ENCODE measurements around the gene AKAP6.

Gene AKAP6

DNA sequence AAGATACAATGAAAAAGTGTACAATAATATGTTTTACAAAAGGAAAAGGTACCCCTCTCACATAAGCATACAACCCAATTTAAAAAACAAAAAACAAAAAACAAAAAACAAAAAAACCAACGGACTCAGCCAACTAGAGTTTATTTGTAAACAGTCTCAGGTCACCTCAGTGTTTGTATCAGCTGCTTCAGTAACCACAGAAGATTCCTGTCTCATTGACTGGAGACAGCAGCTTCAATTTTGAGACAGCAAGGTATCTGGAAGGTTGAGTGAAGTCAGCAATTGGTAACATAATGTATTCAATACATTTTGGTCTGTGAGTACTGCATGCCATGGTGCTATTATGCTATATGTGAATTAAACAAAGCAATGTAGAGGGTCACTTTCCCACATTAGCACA lies 201.7 kb downstream of the AKAP6 start:
- DNase-seq (ENCODE audit: low read depth, low spot score), result no peak

DNA sequence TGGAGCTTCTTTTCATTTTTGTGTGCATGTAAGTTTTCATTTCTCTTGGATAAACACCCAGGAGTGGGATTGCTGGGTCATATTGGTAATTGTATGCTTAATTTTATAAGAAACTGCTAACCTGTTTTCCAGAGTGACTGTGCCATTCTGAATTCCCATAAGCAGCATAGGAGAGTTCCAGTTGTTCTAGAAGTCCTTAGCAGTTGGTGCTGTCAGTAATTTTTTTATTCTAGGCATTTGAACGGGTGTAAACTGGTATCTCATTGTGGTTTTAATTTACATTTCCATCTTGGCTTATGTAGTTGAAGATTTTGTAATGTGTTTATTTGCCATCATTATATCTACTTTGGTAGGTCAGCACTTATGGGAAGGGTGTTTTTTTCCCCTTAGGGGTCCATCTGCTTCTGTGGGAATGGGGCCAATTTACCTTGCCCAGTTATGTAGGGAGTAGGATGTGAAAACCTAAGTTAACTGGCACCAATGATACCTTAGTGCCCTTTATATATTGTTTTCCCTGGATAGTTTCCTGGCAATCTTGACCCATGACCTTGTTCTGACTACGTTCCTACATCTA lies 202.9 kb downstream of the AKAP6 start:
- no peak for DNase-seq (ENCODE audit: low read depth, low spot score)

DNA sequence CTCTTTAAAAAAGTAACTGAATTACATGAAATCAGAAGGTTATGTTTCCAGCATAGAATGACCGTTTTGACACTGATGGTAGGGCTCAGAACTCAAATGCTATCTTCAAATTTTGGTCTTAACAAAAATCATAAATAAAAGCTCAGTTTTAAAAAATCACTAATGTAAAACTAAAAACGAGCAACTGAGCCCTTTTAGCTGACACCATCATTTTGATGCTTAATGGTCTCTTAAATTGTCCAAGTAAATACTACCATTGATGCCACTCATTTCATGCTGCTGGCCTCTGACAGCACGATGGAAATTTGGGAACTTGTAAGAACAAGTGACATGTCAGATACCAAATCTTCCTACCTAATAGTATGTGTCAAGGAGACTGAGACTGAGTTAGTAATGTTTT lies 205.0 kb downstream of the AKAP6 start:
- DNase-seq (ENCODE audit: low read depth, low spot score), result no peak

DNA sequence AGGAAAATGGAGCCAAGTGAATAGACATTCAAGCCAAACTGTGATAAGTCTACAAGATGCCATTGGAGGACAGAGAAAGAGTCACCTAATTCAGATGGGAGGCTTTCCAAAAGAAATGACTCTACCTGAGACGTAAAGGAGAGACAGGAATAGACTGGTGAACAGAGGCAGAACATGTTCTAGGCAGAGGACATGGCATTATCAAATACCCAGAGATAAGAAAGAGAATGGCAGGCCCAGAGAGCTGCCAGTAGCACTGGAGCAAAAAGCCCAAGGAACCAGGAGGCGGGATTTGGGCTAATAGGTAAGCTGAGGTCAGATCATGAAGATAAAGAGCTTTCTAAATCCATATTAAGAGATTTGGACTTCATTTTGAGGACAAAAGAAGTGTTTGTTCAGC lies 207.1 kb downstream of the AKAP6 start:
- no peak for DNase-seq (ENCODE audit: low read depth, low spot score)

DNA sequence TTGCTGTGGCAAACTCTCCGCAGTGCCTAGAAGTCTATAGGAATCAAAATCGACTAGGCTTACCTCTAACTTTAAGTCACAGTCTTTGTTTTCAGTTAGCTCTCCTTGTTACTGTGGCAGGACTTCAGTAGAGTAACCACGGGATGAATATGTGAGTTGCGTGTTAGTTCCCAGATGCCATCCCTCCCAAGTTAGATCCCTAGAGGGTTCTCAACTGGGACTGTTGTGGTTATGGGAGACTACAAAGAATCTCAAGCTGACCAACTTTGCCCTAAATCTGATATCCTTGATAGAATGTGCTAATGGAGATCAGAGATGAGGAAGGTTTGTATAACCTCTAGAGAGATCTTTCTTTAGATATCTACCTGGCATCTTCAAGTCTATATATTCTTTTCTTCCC lies 208.1 kb downstream of the AKAP6 start:
- no peak for DNase-seq (ENCODE audit: low read depth, low spot score)

DNA sequence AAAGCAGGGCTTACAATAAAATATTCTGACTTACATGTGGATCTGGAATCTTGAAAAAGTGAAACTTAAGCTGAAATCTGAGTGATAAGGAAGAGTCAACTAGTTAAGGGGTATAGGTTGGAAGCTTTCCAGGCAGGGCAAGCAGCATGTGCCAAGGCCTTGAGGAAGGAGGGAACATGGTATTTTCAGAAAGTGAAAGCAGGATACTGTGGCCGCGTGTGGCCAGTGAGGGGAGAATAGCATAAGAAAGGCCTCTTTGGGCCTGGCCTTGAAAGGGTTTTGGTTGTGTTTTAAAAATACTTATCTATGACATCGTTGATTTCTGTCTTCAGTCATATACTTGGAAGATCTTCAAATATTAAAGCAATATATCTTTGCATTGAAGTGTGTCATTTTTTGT lies 213.4 kb downstream of the AKAP6 start:
- no peak for DNase-seq (ENCODE audit: low read depth, low spot score)

DNA sequence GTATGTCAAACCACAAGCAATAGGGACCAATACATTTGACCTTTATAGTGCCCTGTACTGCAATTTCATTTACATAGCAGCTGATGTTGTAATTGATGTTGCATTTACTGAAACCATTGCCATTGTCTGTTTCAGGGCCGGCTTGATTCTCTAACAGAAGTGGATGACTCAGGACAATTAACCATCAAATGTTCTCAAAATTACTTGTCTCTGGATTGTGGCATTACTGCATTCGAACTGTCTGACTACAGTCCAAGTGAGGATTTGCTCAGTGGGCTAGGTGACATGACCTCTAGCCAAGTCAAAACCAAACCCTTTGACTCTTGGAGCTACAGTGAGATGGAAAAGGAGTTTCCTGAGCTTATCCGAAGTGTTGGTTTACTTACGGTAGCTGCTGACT lies 216.0 kb downstream of the AKAP6 start:
- DNase-seq (ENCODE audit: low read depth, low spot score), result no peak

DNA sequence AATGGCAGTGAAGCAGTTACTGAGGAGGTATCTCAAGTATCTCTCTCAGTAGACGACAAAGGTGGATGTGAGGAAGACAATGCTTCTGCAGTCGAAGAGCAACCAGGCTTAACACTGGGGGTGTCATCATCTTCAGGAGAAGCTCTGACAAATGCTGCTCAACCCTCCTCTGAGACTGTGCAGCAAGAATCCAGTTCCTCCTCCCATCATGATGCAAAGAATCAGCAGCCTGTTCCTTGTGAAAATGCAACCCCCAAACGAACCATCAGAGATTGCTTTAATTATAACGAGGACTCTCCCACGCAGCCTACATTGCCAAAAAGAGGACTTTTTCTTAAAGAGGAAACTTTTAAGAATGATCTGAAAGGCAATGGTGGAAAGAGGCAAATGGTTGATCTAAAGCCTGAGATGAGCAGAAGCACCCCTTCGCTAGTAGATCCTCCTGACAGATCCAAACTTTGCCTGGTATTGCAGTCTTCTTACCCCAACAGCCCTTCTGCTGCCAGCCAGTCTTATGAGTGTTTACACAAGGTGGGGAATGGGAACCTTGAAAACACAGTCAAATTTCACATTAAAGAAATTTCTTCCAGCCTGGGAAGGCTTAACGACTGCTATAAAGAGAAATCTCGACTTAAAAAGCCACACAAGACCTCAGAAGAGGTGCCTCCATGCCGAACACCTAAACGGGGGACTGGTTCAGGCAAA lies 216.6 kb downstream of the AKAP6 start:
- no peak for DNase-seq (ENCODE audit: low read depth, low spot score)

DNA sequence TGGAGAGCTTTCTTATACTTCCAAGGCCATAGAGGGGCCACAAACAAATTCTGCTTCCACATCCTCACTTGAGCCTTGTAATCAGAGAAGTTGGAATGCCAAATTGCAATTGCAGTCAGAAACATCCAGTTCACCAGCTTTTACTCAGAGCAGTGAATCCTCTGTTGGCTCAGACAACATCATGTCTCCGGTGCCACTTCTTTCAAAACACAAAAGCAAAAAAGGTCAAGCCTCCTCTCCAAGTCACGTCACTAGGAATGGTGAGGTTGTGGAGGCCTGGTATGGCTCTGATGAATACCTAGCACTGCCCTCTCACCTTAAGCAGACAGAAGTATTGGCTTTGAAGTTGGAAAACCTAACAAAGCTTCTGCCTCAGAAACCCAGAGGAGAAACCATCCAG lies 217.1 kb downstream of the AKAP6 start:
- no peak for DNase-seq (ENCODE audit: low read depth, low spot score)

DNA sequence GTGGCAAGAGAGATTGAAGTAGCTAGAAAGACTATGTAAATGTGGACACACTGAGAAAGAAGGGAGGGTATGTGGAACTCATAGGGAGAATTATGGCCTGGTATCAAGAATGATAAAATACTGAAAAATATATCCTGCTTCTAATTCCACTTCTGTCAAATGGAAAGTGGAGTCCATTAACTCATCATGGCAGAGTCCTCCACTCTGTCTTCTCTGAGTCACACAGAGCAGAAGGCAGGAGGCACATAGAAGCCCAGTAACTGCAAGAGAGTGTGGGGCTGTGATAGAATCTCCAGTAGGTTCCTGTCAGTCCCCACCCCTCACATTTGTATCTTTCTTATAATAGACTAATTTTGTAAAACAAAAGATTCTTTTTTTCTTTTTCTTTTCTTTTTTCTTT lies 223.7 kb downstream of the AKAP6 start:
- no peak for DNase-seq (ENCODE audit: low read depth, low spot score)

DNA sequence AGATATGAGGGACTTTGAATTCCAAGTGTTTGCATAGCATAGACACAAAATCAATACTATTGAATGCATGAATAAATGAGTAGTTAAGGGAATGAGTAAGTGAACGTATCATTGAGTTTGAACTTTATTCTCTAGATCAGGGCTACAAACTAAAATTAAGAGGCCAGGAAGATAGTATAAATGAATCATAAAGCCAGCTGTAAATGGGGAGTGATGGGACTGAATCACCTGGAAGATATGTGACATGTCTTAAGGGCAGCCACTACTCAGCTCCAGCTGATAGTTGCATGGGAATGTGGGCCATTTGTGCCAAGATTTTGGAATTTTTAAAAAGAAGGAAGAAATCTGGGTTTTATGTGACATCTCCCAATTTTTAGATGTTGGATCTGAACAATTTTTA lies 229.9 kb downstream of the AKAP6 start:
- no peak for DNase-seq (ENCODE audit: low read depth, low spot score)

DNA sequence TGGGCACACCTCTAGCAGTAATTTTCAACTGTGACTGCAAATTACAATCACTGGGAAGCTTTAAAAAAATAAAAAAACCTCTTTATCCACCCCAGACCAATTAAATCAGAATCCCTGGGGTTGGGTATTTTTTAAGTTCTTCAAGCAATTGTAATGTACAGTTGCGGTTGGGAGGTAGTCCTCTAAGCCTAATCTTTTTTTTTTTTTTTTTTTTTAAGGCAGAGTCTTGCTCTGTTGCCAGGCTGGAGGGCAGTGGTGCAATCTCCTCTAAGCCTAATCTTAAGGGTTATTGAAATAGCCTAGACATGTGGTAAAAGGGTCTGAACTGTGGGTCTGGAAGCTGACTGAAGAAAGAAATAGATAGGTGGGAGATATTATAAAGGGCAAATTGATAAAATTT lies 230.5 kb downstream of the AKAP6 start:
- no peak for DNase-seq (ENCODE audit: low read depth, low spot score)

DNA sequence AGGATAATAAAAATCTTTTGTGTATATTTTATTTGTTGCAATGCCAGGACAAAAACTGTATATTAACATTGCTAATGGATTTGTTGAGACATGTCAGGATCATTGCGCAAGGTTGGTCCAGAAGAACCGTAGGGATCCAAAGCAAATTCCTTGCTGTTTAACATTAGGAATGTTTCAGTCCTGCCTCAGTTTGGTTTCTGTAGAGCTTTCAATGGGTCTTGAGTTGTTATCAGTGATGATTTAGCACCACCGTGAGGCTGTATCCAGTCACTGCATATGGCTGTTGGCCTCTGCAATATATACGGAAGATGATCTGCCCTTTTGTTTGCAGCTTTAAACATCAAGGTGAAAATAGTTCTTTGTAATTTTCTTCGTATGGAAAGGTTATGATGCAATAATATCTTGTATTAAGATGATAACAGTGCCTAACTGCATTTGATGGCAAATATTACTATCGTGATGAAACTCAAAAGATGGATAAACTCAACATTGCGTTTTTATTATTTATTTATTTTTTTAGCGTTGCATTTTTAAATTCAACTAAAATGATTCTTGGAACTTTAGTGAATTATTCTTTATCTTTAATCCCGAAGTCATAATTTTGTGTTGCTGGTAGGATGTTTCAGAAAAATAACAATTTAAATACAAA lies 231.2 kb downstream of the AKAP6 start:
- DNase-seq (ENCODE audit: low read depth, low spot score), result peak; percentile 65

DNA sequence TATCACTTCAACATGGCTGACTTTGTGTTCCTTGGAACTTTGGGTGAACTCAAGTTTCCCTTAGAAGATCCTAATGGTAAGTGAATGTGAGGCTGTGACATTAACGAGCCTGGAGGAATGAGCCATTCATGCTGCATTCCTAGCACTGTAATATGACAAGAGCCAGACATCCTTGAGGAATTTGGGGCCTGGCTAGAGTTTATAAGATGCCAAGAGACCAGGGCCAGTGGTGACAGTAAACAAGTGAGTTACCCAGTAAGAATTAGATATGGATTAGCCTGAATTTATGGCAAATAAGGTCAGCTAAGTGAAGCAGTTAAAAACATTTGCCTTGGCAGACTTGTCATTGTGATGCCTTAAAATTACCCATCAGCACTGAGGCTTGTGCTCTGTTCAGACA lies 232.4 kb downstream of the AKAP6 start:
- DNase-seq (ENCODE audit: low read depth, low spot score), result no peak

DNA sequence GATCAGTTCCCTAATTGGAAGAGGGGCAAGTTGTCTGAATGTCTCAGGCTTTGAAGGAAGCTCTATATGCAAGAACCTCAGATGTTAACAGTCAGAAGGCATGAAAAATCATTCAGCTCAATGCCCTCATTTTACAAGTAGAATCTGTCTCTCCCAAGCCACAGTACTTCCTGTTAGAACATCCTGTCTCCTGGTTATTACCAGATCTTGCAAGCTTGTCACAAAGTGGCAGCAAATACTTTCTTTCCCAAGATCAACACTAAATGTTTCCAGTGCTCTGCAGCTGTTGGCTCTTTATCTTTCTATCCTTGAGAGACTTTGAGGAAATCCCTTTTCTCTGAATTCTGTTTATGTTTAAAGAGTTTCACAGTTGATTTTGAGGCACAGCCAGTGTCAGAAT lies 235.5 kb downstream of the AKAP6 start:
- DNase-seq (ENCODE audit: low read depth, low spot score), result no peak

DNA sequence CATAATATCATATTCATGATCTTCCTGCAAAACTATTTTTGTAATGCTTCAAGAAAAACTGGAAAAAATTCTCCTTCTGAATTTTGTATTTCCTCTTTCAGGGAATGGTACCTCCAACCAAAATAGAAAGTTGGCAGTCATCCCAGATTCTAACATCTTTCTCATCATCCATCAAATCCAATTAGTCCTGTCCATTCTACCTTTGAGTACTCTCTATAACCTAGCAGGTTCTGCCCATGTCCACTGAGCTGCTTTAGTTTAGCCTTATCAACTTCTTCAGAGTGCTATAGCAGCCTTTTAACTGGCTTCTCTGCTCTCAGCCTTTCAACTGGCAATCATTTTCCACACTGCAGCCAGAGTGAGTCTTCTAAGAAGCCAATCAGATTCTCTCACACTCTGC lies 236.2 kb downstream of the AKAP6 start:
- no peak for DNase-seq (ENCODE audit: low read depth, low spot score)

DNA sequence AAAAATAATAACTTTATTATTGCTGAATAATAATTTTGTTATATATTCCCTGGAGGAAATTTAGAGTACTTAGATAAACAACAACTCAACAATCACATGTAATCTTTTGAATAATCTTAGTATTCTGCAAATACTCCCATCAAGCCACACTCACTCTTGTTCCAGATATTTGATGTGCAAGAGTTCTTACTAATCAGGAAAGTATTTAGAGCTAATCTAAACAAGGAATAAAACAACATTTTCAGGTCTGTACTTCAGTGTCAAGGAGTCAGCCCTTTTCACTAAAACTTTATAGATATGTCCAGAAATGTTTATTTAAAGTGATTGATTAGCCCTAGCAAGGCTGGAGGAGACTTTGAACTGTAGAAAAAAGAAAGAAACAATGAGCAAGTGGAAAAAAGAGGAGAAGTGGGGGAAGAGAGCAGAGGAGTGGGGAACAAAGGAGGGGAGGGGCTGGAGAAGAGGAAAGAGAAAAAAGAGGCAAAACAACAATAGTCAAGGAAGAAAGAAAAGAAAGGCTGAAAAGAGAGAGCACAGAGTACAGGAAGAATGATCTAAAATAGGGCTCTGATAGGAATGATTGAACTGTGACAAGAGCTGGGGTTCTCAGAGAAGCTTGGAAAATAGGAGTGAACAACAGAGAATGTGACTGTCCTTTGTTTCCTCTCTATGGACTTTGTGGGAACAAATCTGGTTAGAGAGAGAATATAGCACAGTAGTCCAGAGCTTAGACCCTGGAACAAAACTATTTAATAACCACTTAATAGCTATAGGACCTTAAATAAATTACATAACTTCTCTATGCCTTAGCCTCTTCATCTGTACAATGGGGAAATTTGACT lies 238.7 kb downstream of the AKAP6 start:
- DNase-seq (ENCODE audit: low read depth, low spot score), result no peak

DNA sequence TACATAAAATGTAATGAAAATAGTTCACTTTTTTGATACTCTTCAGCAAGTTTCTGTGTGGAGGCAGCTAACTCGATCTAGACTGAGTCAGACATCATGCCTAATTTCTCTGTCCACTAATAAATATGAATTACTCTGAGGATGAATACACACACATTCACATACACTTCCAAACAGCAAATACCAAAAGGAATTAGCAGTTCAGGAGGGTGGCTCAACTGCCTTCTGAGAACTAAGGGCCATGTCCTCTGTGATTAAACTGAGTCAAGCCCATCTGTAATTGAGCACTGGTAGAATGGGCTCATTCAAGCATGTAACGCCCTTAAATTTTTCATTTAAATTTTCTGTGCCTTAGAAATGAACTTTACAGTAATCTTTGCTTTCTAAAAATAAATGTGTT lies 242.5 kb downstream of the AKAP6 start:
- no peak for DNase-seq (ENCODE audit: low read depth, low spot score)

DNA sequence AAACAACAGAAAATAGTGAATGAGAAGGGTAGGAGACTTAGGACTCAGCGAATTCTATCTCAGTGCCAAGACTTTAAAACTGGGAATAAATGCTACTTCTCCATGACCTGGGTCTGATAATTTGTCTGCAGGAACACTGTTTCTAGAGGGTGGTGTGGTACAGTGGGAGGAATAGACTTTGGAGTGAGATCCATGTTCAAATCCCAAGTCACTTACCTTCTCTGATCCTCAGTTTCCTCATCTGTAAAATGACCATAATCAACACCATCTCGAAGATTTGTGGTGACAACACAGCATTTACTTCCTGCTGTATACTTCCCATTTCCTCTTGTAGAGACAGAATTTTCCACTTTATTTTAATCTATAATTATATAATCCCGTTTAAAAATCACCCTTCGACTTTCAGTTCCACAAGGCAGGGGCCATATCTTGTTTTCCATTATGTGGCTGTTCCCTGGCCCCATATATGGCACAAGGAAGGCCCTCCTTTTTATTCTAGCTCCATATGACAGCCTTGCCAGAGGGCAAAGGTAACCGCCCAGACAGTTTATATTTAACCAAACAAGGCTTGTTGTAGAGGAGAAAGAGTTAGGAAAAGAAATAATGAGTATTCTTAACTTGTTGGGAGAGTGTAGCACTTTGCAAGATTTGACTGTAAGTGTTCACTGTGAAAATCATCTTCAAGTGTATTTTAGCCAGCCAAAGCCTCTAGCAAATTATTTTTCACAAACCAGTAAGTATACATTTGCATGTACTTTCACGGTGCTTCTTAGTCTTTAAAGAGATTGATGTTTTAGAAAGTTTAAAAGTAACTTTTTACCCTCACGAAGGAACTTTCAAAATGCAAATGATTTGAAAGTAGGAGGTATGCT lies 243.1 kb downstream of the AKAP6 start:
- DNase-seq (ENCODE audit: low read depth, low spot score), result no peak

DNA sequence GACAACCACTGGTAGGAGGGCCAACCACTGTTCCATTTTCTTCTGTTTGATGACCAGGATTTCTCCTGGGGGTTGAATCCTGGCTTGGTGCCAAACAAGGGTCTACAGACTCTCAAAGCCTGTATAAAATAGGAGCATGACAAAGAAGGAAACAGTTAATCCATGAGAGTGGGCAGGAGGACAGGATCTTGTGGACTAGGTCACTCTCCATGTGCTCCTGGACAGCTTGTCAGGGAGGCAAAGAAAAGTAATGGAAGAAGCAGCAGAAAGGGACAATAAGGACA lies 243.7 kb downstream of the AKAP6 start:
- no peak for DNase-seq (ENCODE audit: low read depth, low spot score)

DNA sequence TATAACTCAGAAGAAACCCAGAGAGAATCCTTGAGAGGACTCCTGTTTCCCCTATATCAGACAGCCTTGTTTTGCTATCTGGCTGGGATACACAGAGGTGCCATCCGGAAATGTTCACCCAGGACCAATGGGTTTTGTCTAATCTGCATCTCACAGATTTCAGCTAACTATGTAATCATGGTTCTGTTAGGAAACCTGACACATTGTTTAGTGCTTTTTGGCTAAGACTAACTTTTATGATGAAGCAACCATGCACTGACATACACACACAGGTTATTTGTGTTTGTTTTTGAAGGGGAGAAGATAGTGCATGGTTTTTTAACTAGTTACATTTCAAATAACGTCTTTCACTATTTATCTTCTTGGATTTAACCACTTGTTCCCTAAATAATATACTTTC lies 245.2 kb downstream of the AKAP6 start:
- DNase-seq (ENCODE audit: low read depth, low spot score), result no peak

All from iPS DF 19.7 (cell line).